GM12873 (cell line): ENCODE data around the gene CSRNP2.

Experiments
- TF ChIP-seq, protein P1 (sequence below): IDR thresholded peaks from 2 replicates; pipeline ENCODE4 v1.5.1; 2012; ENCODE audit warnings: low read depth, mild to moderate bottlenecking, moderate library complexity, low read length, control low read depth; ENCODE audit not compliant: insufficient read depth; ENCODE audit errors: missing control alignments

The CSRNP2 gene

DNA sequence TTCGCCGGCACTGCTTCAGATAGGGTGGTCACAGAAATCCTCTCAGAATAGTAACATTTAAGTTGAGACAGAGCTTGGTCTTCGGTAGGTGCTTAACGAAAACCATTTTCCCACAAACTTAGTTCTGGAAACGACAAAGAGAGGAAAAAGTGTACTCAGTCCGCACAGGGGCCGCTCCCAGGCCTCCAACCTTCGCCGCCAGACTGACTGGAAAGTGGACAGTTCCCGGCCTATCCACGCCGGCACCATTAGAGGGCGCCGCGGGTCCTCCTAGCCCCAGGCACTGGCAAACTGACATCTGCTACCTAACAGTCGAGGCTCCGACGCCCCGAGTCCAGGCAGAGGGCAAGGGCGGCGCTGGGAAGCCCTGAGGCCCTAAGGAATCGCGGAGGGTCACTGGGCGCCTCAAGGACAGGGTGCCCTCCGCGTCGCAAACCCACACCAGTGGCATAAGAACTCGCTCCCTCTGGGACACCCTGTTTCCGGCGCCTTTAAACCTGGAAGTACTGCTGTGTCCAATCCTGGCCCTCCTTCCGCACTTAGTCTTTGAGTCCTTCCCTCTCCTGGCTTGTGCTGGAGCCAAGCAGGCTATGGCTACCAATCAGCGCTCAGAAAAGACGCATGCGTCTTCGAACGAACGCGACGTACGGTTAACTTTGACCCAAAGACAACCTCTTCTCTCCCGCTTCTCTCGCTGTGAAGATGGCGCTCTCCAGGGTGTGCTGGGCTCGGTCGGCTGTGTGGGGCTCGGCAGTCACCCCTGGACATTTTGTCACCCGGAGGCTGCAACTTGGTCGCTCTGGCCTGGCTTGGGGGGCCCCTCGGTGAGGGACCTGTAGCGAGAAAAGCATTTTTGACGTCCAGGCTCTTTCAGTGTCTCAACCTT lies 35.5 kb downstream of the CSRNP2 start, which contains the start of gene LETMD1:
Gene LETMD1, plus strand, starts transcription at position 673 of the 886 bp plus-strand sequence. Its CDS starts 30 bp downstream, at position 703.
- TF ChIP-seq, protein P1, sequence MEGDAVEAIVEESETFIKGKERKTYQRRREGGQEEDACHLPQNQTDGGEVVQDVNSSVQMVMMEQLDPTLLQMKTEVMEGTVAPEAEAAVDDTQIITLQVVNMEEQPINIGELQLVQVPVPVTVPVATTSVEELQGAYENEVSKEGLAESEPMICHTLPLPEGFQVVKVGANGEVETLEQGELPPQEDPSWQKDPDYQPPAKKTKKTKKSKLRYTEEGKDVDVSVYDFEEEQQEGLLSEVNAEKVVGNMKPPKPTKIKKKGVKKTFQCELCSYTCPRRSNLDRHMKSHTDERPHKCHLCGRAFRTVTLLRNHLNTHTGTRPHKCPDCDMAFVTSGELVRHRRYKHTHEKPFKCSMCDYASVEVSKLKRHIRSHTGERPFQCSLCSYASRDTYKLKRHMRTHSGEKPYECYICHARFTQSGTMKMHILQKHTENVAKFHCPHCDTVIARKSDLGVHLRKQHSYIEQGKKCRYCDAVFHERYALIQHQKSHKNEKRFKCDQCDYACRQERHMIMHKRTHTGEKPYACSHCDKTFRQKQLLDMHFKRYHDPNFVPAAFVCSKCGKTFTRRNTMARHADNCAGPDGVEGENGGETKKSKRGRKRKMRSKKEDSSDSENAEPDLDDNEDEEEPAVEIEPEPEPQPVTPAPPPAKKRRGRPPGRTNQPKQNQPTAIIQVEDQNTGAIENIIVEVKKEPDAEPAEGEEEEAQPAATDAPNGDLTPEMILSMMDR, result peak; percentile 95

DNA sequence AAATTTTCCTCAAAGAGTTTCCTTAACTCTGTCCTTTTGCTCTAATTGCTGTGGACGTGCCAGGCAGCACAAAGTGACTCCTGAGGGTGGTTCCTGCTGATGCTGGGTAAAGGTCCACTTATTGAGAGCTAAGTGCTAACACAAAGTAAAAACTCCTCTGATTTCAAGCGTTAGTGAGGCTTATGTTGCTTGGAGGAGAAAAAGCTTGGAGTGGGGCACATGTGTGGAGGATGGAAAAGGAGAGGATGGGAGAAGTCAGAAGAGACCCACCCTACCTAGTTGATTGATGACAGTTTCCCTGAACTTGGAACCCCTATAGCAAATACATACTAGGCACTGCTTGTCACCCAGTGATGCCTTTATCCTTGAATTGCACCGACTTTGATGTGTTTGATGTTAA lies 47.1 kb downstream of the CSRNP2 start:
- TF ChIP-seq, protein P1, result no peak

DNA sequence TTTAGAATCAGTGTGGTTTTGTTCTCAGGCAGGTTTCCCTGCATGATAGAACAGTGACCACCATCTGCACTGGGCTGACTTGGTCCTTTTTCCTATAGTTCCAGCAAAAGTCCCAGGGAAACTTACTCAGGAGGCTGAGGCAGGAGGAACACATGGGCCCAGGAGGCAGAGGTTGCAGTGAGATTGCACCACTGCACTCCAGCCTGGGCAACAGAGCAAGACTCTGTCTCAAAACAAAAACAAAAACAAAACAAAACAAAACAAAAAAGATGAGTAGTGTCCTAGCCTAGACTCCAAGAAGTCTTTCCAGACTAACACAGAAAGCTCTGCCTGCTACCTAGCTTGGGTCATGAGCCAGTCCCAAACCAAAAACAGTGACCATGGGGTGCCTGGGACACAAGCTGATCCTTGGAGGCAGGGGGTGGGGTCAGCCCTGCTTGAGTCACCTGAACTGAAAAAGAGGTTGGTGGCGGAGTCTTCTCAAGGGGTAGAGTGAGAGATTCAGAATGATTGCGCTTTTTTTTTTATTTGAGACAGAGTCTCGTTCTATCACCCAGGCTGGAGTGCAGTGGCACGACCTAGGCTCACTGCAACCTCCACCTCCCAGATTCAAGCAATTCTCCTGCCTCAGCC lies 49.8 kb downstream of the CSRNP2 start:
- TF ChIP-seq, protein P1, result no peak

DNA sequence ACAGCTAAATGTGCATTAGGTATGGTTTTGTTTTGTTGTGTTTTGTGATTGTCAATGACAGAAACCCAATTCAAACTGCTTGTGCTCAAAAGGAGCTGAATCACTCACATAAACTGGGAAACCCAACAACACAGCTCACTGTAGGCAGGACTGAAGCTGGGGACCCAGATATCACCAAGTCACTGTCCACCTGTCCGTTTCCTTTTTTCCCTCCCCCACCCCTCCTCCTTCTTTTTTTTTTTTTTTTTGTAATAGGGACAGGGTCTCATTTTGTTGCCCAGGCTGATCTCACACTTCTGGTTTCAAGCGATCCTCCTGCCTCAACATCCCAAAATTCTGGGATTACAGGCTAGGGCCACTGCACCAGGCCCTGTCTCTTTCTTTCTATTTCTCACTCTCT lies 50.3 kb downstream of the CSRNP2 start:
- TF ChIP-seq, protein P1, result no peak

DNA sequence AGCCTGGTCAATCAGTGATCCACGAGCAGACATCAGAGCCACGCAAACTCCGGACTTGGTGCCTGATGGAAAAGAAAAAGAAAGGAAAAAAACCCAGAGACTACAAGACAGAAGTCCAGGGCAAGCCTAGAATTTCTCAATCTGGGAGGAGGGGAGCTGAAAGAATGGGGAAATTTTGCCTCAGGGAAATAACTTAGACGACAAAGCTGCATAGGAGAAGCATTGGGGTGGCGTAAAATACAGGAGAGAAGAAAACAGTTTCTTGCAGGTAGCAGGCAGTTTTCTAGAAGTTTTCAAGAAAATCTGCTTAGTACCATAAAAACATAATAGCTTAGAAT lies 54.6 kb downstream of the CSRNP2 start:
- TF ChIP-seq, protein P1, result no peak

DNA sequence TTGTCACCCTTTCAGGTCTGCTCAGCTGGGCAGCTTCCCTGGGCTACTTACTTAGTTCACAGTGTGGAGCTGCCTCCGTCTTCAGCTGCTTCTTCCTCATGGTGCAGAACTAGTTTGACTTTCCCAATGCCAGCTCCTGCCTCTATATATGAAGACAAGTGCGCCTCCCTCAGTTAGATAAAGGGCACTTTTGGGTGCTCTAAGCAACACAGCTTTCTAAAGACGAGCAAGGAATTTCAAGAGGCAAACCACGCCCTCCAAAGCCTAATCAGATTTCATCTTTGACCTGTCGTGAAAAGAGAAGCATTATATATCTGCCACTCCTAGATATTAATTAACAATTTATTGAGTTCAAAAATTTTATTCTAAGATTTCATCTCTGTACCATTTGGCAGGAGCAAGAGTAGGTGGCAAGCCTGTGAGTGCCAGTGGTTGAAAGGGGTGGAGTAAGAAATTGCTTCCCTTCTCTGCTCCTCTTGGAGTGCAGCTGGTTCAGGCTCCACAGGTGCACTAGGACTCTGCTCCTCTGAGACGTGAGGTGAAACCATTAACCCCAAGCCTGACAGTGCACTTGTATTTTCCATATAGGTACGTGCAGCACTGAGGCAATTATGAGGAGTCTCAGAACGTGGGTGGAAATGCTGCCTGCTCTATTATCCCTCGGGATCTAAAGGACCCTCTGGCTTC lies 55.1 kb downstream of the CSRNP2 start:
- TF ChIP-seq, protein P1, result peak; percentile 22

DNA sequence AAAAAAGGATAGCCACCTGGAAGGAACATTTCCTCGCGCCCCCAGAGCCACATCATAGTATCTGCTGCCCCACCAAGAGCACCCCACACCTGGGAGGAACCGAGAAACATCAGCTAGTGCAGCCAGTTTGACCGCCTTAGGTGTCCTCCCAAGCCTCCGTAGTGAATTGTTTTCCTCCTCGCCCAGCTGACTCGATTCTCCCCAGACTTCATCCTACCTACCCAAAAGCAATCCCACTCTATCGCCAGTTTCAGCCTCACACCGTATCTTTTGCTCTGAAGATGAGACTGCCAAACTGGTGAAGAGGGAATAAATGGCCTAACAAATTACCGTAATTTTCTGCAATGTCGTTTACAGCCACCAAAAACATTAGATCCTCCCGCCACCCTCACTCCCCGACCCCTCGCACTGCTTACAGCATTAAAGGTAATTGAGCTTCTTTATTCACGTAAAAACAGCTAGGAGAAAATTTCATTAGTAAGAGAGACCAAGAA lies 56.0 kb downstream of the CSRNP2 start:
- TF ChIP-seq, protein P1, result no peak
